ENCODE measurements around the gene NLRP2B.

DNA sequence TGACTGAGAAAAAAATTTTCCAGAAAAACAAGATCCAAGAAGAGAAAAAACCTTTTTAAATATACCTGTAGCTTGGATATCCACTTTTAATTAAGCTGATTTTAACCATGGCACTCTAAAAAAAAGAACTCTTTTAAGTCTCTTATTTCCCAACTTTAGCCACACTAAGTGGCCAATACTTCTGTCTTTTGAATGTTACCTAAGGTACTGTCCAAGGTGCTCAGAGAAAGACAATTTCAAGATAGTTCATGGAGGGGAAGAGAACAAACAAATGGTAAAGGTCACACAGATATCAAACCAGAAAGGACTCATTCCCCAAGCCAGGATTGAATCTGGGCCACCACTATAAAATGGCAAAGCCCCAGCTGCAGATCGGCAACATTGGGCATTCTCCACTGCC, 10.1 kb downstream of the NLRP2B start:
- TF ChIP-seq, protein P1, sequence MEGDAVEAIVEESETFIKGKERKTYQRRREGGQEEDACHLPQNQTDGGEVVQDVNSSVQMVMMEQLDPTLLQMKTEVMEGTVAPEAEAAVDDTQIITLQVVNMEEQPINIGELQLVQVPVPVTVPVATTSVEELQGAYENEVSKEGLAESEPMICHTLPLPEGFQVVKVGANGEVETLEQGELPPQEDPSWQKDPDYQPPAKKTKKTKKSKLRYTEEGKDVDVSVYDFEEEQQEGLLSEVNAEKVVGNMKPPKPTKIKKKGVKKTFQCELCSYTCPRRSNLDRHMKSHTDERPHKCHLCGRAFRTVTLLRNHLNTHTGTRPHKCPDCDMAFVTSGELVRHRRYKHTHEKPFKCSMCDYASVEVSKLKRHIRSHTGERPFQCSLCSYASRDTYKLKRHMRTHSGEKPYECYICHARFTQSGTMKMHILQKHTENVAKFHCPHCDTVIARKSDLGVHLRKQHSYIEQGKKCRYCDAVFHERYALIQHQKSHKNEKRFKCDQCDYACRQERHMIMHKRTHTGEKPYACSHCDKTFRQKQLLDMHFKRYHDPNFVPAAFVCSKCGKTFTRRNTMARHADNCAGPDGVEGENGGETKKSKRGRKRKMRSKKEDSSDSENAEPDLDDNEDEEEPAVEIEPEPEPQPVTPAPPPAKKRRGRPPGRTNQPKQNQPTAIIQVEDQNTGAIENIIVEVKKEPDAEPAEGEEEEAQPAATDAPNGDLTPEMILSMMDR (conservative IDR thresholded peaks at IDR 0.05; ENCODE audit: low read depth, low read length): no peak
- TF ChIP-seq EZH2 (IDR thresholded peaks at IDR 0.05; ENCODE audit: borderline replicate concordance, low read depth, low read length, poor library complexity, severe bottlenecking): no peak
